ENCODE measurements around the gene IL1R2.
"Not testable (repeated sequence)": the region's sequence is repeated elsewhere in the genome, so short reads cannot be mapped to it uniquely, and the experiment has no call there.

IL1R2 gene

GRCh38 chr2:102061962-102062795, 70.4 kb downstream of the IL1R2 start:
- peak in 1 of 2 donors; percentile 18 for DNase-seq (ENCODE audit: low read depth in 2 of 2)

DNA sequence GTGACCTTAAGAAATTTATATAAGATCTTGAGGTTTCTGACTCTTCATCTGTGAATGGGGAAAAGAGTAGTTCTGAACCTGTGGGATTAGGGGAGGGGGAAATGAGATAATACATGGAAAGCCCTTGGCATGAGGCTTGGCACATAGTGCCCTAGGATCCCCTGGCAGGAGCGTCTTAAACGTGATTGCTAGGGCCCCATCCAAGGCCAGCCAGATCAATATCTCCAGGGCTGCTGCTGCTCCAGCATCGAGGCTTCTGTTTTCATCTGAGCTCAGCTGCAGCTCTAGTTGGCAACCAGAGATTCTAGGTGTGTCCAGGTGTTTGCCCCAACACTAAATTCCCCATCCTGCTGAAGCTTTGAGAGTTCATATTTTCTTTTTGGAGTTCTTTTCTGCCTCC, 71.0 kb downstream of the IL1R2 start:
- DNase-seq (ENCODE audit: low read depth in 2 of 2), result no peak

- DNase-seq (ENCODE audit: low read depth in 2 of 2), result no peak
Measured at GRCh38 chr2:102063487-102063911, 71.7 kb downstream of the IL1R2 start.

- DNase-seq (ENCODE audit: low read depth in 2 of 2), result peak; percentile 28 to 35
Measured at GRCh38 chr2:102063941-102064678, 72.3 kb downstream of the IL1R2 start.

- DNase-seq (ENCODE audit: low read depth in 2 of 2), result no peak
Measured at GRCh38 chr2:102064679-102065674, 73.2 kb downstream of the IL1R2 start.

- no peak for DNase-seq (ENCODE audit: low read depth in 2 of 2)
Measured at GRCh38 chr2:102065675-102066252, 74.0 kb downstream of the IL1R2 start.

GRCh38 chr2:102066554-102066953, 74.8 kb downstream of the IL1R2 start:
- DNase-seq (ENCODE audit: low read depth in 2 of 2), result no peak

DNA sequence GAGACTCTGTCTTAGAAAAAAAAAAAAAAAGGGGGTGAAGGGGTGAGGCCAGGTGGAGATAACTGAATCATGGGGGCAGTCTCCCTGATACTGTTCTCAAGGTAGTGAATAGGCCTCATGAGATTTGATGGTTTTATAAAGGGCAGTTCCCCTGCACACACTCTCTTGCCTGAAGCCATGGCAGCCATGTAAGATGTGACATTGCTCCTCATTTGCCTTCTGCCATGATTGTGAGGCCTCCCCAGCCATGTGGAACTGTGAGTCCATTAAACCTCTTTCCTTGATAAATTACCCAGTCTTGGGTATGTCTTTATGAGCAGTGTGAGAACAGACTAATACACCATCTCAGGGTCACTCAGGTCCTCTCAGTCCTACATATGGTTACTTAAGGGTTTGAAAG, 76.4 kb downstream of the IL1R2 start:
- not testable (repeated sequence) for DNase-seq (ENCODE audit: low read depth in 2 of 2)

DNA sequence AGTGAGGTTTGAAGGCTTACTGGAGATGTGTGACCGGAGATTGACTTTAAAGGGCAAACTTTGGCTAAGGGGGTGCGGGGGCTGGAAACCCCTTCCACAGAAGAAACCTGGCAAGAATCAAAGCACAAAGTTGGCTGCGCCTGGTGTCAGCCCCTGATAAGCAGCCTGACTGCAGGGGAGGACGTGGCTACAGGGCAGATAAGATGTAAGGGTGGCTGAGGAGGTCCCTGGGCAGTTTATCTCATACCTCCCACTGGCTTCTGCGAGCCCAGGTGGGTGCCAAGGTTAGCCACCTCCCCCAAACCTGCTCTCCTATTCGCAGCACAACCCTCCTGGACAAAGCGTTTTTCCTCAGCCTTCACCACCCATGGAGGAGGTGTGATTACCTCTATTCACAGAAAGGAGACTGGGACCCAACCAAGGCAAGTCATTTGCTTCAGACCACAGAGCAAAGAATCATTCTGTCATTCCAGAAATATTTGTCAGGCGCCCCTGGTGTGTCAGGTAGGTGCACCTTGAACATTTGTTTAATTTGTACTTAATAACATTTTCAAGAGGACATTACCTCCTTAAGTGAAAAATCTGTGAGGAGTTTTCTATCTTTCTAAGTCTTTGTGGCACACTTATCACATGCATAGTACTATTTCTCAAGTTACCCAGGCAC, 77.7 kb downstream of the IL1R2 start:
- DNase-seq (ENCODE audit: low read depth in 2 of 2), result no peak

DNA sequence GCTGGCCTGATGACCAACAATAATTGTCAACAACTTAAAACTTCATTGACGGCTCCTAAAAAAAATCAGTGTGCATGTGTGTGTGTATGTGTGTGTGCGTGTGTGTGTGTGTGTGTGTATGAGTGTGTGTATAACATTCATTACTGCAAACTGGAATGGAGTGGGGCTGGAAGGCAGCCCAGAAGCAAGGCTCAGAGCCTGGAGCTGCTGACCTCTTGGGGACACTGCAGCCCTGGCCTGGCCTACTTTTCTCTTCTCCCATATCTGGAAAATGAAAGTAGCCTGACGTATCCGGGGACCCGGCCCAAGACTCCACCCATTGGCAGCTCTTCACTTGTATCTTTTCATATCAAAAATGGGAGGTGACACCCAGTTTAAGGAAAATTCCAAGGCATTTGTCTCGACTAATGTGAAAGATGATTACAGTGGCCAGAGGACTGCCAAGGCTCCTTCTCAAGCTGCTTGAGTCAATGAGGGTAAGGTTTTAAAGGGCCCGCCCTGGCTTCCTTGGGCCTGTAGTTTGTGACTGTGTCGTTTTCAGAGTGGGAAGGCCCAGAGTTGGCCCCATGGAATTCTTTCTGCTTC, 78.4 kb downstream of the IL1R2 start:
- DNase-seq (ENCODE audit: low read depth in 2 of 2), result no peak

DNA sequence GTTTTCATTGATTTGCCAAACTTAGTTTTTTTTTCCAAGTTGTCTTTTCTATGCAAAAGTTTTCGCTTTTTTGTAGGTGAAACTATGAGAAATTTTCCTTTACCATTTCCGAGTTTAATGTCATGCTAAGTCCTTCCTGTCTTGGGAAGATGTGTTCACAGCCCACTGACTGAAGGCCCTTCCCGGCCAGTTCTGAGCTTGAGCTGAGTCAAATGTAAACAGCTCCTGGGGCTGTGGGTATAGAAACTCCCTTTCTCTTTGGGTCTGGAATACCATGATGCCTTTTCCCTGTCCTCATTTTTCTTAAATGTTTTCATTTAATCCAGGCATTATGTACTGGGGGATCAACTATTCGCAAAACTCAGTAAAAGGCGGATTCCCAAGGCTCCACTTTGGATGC, 81.0 kb downstream of the IL1R2 start:
- DNase-seq (ENCODE audit: low read depth in 2 of 2), result no peak

DNA sequence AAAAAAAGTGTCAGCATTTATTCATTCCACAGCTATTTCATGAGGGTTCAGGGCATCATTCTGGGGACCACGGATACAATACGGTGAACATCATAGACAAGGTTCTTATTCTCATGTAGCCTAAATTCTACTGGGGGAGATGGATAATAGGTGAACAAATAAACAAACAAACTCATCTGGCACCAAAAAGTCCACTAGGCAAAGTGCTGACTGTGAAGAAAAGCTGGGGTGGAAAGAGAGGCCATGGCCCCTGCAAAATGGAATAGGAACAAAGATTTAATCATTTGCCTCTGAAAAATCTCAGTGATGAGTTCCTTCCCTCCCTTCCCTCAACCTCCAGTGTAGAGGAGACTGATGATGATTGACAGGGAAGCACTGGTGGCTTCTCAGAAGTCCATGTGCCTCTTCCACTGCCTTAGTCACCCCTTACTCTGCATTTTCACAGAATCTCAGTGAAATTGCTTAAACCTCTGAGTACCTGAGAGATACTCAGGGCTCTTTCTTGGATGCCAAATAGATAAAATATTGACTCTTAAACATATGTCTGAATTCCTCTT, 81.5 kb downstream of the IL1R2 start:
- DNase-seq (ENCODE audit: low read depth in 2 of 2), result no peak

GRCh38 chr2:102074152-102074783, 82.5 kb downstream of the IL1R2 start:
- no peak for DNase-seq (ENCODE audit: low read depth in 2 of 2)

- DNase-seq (ENCODE audit: low read depth in 2 of 2), result no peak
Measured at GRCh38 chr2:102075479-102075878, 83.7 kb downstream of the IL1R2 start.

- no peak for DNase-seq (ENCODE audit: low read depth in 2 of 2)
Measured at GRCh38 chr2:102076512-102076911, 84.8 kb downstream of the IL1R2 start.
